NB4 (cell line): ENCODE measurements around the gene SPATA21.
"Not testable (repeated sequence)": the region's sequence is repeated elsewhere in the genome, so short reads cannot be mapped to it uniquely, and the experiment has no call there.

Experiments
- DNase-seq: peaks from one replicate; pipeline ENCODE4 v3.0.0; 2010; ENCODE audit warnings: low read depth
- H3K4me3 ChIP-seq: one replicate; pipeline ENCODE4 v1.5.1; 2011; ENCODE audit warnings: mild to moderate bottlenecking, low read depth, low read length, moderate library complexity
- CTCF ChIP-seq: IDR thresholded peaks from one replicate; pipeline ENCODE4 v1.5.1; 2012; ENCODE audit warnings: low read depth, low read length
- MAX ChIP-seq: IDR thresholded peaks from 2 replicates; pipeline ENCODE4 v1.6.1; 2011; ENCODE audit warnings: low read depth, low read length
- MYC ChIP-seq: IDR thresholded peaks from 2 replicates; pipeline ENCODE4 v1.6.1; 2011; ENCODE audit warnings: low read depth, low read length
- POLR2A ChIP-seq: IDR thresholded peaks from 2 replicates; pipeline ENCODE4 v1.6.1; 2011; ENCODE audit warnings: mild to moderate bottlenecking; ENCODE audit not compliant: insufficient read length; ENCODE audit errors: extremely low read depth

The SPATA21 gene

GRCh38 chr1:16474891-16475290 lies 37.7 kb upstream of the SPATA21 start:
- peak; percentile 11 for TF ChIP-seq CTCF
- H3K4me3 ChIP-seq, result not testable (repeated sequence)
- peak; percentile 21 for DNase-seq

- no peak for DNase-seq
- no peak overlapping the region for H3K4me3 ChIP-seq
- no peak for TF ChIP-seq MYC
- no peak for TF ChIP-seq POLR2A
- no peak for TF ChIP-seq MAX
- no peak for TF ChIP-seq CTCF
These were observed 37.1 kb upstream of the SPATA21 start for GRCh38 chr1:16474166-16474800.

- DNase-seq, result no peak
- H3K4me3 ChIP-seq, result no peak overlapping the region
- TF ChIP-seq CTCF, result no peak
- TF ChIP-seq POLR2A, result no peak
- TF ChIP-seq MYC, result no peak
- TF ChIP-seq MAX, result no peak
These were observed 31.3 kb upstream of the SPATA21 start for GRCh38 chr1:16468558-16468957.

GRCh38 chr1:16464917-16465625 lies 27.8 kb upstream of the SPATA21 start:
- DNase-seq, result no peak
- TF ChIP-seq CTCF (no peak), MAX (no peak), MYC (no peak), POLR2A (no peak)
- H3K4me3 ChIP-seq, result no peak overlapping the region

GRCh38 chr1:16462773-16463330 lies 25.6 kb upstream of the SPATA21 start:
- TF ChIP-seq MYC (no peak), CTCF (no peak), MAX (no peak), POLR2A (no peak)
- DNase-seq, result no peak
- H3K4me3 ChIP-seq, result no peak overlapping the region
